Measurements from ENCODE around the gene LCE2D.
"Not testable (repeated sequence)": the region's sequence is repeated elsewhere in the genome, so short reads cannot be mapped to it uniquely, and the experiment has no call there.

The LCE2D gene

DNA sequence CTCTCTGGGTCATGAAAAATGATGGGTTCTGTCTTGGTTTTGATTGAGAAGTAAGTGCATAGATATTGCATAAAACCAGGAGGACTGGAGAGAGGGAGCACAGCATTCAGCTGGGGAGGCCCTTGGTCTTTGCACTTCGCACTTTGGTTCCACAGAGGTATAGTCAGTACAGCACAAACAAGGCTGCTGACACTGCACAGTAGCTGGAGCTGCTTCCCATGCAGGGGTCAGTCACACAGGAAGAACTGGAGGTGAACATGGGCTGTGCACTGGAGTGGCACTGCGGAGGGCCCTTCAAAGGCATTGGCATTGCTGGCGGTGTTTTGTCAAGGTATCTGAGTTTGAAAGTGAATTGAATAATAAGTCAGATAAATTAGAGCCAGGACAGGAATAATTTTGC lies 4.5 kb upstream of the LCE2D start:
- TF ChIP-seq RAD21 (IDR thresholded peaks at IDR 0.05; ENCODE audit: low read depth), result no peak

DNA sequence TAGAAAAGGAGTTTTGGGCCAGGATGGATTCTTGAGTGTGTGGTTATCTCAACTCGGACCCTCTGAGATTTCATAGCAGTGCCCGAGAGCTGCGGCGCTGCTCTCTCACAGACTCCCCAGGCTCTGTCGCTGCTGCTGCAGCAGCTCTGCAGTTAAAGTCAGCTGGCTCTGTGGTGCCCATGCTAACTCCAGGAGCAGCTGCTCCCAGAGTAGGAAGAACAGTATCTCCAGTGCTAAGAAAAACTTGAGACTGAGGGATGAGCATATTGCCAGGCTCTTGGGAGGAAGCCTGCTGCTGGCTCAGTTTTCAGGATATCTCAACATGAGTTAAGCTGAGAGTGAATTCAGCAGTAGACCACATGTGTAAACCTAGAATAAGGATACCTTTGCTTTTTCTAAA lies 4.5 kb downstream of the LCE2D start:
- TF ChIP-seq, protein P1, sequence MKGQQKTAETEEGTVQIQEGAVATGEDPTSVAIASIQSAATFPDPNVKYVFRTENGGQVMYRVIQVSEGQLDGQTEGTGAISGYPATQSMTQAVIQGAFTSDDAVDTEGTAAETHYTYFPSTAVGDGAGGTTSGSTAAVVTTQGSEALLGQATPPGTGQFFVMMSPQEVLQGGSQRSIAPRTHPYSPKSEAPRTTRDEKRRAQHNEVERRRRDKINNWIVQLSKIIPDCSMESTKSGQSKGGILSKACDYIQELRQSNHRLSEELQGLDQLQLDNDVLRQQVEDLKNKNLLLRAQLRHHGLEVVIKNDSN (IDR thresholded peaks at IDR 0.05), result no peak
- TF ChIP-seq TAF1 (IDR thresholded peaks at IDR 0.05; ENCODE audit: low read depth), result no peak
- TF ChIP-seq EGR1 (IDR thresholded peaks at IDR 0.05), result no peak
- TF ChIP-seq, protein P2, sequence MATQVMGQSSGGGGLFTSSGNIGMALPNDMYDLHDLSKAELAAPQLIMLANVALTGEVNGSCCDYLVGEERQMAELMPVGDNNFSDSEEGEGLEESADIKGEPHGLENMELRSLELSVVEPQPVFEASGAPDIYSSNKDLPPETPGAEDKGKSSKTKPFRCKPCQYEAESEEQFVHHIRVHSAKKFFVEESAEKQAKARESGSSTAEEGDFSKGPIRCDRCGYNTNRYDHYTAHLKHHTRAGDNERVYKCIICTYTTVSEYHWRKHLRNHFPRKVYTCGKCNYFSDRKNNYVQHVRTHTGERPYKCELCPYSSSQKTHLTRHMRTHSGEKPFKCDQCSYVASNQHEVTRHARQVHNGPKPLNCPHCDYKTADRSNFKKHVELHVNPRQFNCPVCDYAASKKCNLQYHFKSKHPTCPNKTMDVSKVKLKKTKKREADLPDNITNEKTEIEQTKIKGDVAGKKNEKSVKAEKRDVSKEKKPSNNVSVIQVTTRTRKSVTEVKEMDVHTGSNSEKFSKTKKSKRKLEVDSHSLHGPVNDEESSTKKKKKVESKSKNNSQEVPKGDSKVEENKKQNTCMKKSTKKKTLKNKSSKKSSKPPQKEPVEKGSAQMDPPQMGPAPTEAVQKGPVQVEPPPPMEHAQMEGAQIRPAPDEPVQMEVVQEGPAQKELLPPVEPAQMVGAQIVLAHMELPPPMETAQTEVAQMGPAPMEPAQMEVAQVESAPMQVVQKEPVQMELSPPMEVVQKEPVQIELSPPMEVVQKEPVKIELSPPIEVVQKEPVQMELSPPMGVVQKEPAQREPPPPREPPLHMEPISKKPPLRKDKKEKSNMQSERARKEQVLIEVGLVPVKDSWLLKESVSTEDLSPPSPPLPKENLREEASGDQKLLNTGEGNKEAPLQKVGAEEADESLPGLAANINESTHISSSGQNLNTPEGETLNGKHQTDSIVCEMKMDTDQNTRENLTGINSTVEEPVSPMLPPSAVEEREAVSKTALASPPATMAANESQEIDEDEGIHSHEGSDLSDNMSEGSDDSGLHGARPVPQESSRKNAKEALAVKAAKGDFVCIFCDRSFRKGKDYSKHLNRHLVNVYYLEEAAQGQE (IDR thresholded peaks at IDR 0.05; ENCODE audit: low read depth), result no peak
- no peak for TF ChIP-seq CREB1 (IDR thresholded peaks at IDR 0.05; ENCODE audit: low read depth)
- no peak for TF ChIP-seq CEBPB (IDR thresholded peaks at IDR 0.05)
- TF ChIP-seq FOXM1 (IDR thresholded peaks at IDR 0.05; ENCODE audit: borderline replicate concordance, low read depth), result no peak
- no peak for TF ChIP-seq EP300 (IDR thresholded peaks at IDR 0.05; ENCODE audit: borderline replicate concordance)
- TF ChIP-seq, protein P3, sequence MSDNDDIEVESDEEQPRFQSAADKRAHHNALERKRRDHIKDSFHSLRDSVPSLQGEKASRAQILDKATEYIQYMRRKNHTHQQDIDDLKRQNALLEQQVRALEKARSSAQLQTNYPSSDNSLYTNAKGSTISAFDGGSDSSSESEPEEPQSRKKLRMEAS (IDR thresholded peaks at IDR 0.05), result no peak
- no peak for TF ChIP-seq ZBTB7A (IDR thresholded peaks at IDR 0.05; ENCODE audit: low read depth)
- TF ChIP-seq TCF12 (IDR thresholded peaks at IDR 0.05; ENCODE audit: low read depth), result no peak
- TF ChIP-seq RAD21 (IDR thresholded peaks at IDR 0.05; ENCODE audit: low read depth), result no peak
- no peak for TF ChIP-seq YY1 (IDR thresholded peaks at IDR 0.05; ENCODE audit: low read depth)

DNA sequence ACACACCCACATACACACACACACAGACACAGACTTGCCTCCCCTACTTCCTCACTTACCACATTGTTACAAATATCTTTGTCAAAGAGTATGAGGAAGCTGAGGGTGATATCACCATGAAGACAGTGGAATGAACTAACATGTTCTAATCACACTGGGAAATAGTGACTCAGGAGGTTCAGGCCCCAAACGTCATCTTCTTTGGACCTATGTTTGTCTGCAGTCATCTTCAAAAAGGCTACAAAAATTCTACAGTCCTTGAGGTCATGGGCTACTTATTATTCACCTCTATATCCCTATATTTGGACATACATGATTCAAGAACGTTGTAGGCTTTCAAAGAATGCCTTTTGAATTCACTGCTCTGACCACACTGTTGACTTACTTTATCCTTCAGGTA lies 9.8 kb downstream of the LCE2D start:
- TF ChIP-seq CREB1 (IDR thresholded peaks at IDR 0.05; ENCODE audit: low read depth) (no peak), ZBTB7A (IDR thresholded peaks at IDR 0.05; ENCODE audit: low read depth) (no peak), YY1 (IDR thresholded peaks at IDR 0.05; ENCODE audit: low read depth) (no peak), CEBPB (IDR thresholded peaks at IDR 0.05) (no peak), TAF1 (IDR thresholded peaks at IDR 0.05; ENCODE audit: low read depth) (no peak), TEAD4 (IDR thresholded peaks at IDR 0.05) (no peak), RAD21 (IDR thresholded peaks at IDR 0.05; ENCODE audit: low read depth) (no peak), FOXM1 (IDR thresholded peaks at IDR 0.05; ENCODE audit: borderline replicate concordance, low read depth) (no peak), EGR1 (IDR thresholded peaks at IDR 0.05) (no peak), EP300 (IDR thresholded peaks at IDR 0.05; ENCODE audit: borderline replicate concordance) (no peak), TCF12 (IDR thresholded peaks at IDR 0.05; ENCODE audit: low read depth) (no peak), NFIC (IDR thresholded peaks at IDR 0.05) (no peak)
- TF ChIP-seq, protein P3 (IDR thresholded peaks at IDR 0.05), result no peak
- TF ChIP-seq, protein P2 (IDR thresholded peaks at IDR 0.05; ENCODE audit: low read depth), result no peak
- TF ChIP-seq, protein P1 (IDR thresholded peaks at IDR 0.05), result no peak

DNA sequence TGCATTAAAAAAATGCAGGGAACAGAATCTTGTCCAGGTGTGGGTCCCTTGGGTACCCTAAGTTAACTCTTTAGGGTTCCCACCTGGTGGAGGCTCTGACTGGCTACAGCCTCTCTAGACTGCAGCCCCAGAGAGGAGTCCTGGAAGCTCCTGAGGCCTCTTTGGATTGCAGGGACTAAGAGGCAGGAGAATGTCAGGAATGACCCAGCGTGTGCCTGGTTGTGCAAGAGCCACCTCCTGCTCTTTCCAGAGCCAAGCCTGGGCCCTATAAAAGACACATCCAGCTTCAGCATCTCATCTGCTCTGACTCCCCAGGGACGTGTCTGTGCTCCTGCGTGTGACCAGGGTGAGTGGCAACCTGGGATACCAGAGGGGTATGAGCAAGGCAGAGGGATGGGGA lies 11.8 kb downstream of the LCE2D start, which contains the start of gene LCE2C:
Gene LCE2C (plus strand): TSS at position 297 of the 400 bp plus-strand sequence. CDS start 737 bp downstream, outside the sequence.
- TF ChIP-seq NFIC (IDR thresholded peaks at IDR 0.05); ZBTB7A (IDR thresholded peaks at IDR 0.05; ENCODE audit: low read depth): not testable (repeated sequence)
- TF ChIP-seq, protein P2 (IDR thresholded peaks at IDR 0.05; ENCODE audit: low read depth), result not testable (repeated sequence)

DNA sequence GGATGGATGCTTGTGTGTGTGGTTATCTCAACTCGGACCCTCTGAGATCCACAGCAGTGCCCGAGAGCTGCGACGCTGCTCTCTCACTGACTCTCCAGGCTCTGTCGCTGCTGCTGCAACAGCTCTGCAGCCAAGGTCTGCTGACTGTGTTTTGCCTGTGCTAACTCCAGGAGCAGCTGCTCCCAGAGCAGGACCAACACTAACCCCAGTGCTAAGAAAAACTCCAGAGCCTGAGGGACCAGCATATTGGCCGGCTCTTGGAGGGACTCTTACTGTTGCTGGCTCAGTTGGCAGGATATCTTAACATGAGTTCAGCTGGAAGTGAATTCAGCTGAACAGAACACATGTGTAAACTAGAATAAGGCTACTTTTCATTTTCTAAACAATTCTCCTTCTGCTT lies 16.3 kb downstream of the LCE2D start:
- no peak for TF ChIP-seq EGR1 (IDR thresholded peaks at IDR 0.05)
- TF ChIP-seq CEBPB (IDR thresholded peaks at IDR 0.05), result no peak
- no peak for TF ChIP-seq TCF12 (IDR thresholded peaks at IDR 0.05; ENCODE audit: low read depth)
- no peak for TF ChIP-seq YY1 (IDR thresholded peaks at IDR 0.05; ENCODE audit: low read depth)
- TF ChIP-seq NFIC (IDR thresholded peaks at IDR 0.05), result no peak
- TF ChIP-seq, protein P1 (IDR thresholded peaks at IDR 0.05), result no peak
- TF ChIP-seq EP300 (IDR thresholded peaks at IDR 0.05; ENCODE audit: borderline replicate concordance), result no peak
- TF ChIP-seq, protein P2 (IDR thresholded peaks at IDR 0.05; ENCODE audit: low read depth), result no peak
- TF ChIP-seq TEAD4 (IDR thresholded peaks at IDR 0.05), result no peak
- no peak for TF ChIP-seq TAF1 (IDR thresholded peaks at IDR 0.05; ENCODE audit: low read depth)
- TF ChIP-seq ZBTB7A (IDR thresholded peaks at IDR 0.05; ENCODE audit: low read depth), result no peak
- TF ChIP-seq, protein P3 (IDR thresholded peaks at IDR 0.05), result no peak
- no peak for TF ChIP-seq RAD21 (IDR thresholded peaks at IDR 0.05; ENCODE audit: low read depth)
- no peak for TF ChIP-seq FOXM1 (IDR thresholded peaks at IDR 0.05; ENCODE audit: borderline replicate concordance, low read depth)
- TF ChIP-seq CREB1 (IDR thresholded peaks at IDR 0.05; ENCODE audit: low read depth), result no peak
